22Rv1 (cell line): ENCODE data around the gene ARHGAP10.

Source experiments
- CTCF ChIP-seq: fragments of 450-650 bp; IDR thresholded peaks from 2 replicates; pipeline ENCODE4 v1.5.1; 2017; ENCODE audit warnings: mild to moderate bottlenecking
- ZFX ChIP-seq: fragments of 450-650 bp; IDR thresholded peaks from 2 replicates; pipeline ENCODE4 v1.6.1; 2017; ENCODE audit warnings: antibody characterized with exemption, borderline replicate concordance

GRCh38 chr4:148079961-148080360 is 348.1 kb downstream of the ARHGAP10 start:
- no peak for TF ChIP-seq CTCF
- no peak for TF ChIP-seq ZFX
